Measurements from ENCODE around the gene CPTP.

GRCh38 chr1:1315435-1315954, 9.1 kb upstream of the CPTP start:
- TF ChIP-seq, protein P1, sequence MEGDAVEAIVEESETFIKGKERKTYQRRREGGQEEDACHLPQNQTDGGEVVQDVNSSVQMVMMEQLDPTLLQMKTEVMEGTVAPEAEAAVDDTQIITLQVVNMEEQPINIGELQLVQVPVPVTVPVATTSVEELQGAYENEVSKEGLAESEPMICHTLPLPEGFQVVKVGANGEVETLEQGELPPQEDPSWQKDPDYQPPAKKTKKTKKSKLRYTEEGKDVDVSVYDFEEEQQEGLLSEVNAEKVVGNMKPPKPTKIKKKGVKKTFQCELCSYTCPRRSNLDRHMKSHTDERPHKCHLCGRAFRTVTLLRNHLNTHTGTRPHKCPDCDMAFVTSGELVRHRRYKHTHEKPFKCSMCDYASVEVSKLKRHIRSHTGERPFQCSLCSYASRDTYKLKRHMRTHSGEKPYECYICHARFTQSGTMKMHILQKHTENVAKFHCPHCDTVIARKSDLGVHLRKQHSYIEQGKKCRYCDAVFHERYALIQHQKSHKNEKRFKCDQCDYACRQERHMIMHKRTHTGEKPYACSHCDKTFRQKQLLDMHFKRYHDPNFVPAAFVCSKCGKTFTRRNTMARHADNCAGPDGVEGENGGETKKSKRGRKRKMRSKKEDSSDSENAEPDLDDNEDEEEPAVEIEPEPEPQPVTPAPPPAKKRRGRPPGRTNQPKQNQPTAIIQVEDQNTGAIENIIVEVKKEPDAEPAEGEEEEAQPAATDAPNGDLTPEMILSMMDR (conservative IDR thresholded peaks at IDR 0.05; ENCODE audit: low read length) = no peak
- TF ChIP-seq EZH2phosphoT487 (IDR thresholded peaks at IDR 0.05; ENCODE audit: borderline replicate concordance) = no peak
